ENCODE measurements around the gene MGAT5B. TPM values are rescaled to one million over a fixed set of nuclear protein-coding genes. Genes with fewer than 3 reads are reported as not detected.

The MGAT5B gene
- total and polyA plus RNA-seq, 10 of the 15 experiments (the other 5 are each of a cell fraction or from before 2014, with no cell fraction given) = 0.13 TPM; not detected in 9

DNA sequence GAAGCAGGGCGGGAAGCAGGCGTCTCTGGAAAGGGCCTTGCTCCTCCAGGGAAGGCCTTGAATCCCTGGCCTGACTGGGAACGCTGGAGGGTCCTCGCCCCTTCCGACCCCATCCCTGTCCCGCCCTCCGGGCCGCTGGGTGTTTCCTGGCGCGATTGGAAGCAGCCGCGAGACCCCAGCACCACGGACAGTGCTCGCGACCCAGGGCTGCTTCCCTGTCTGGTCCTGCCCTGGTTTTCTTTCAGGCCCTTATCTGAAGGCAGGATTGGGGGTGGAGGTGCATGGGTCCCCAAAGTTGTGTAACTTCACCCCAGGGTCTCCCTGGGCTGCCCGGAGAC lies 2.1 kb downstream of the MGAT5B start:
- intact Hi-C loops (cut with micrococcal nuclease; ENCODE audit: unreplicated experiment) (no loop called here), in situ Hi-C loops (cut with MboI) (no loop called here)
- H3K4me3 ChIP-seq = no peak overlapping the region
- RAD21 ChIA-PET (ENCODE audit: unreplicated experiment) = no interaction called here
- CTCF ChIA-PET = interaction anchor here (1.0 to 3.7 kb wide), 4 partner anchors 10 to 196 kb away, joined by 3 to 16 read pairs (median 4); no protein-coding TSS in a partner anchor
- no peaks in the 10 kb centered on the region for H4K20me1 ChIP-seq (ENCODE audit: control insufficient read depth, insufficient read depth)
- BruUV-seq (replicated peaks) = no TSS peak
- no peak for TF ChIP-seq EGR1 (IDR thresholded peaks at IDR 0.05; ENCODE audit: borderline replicate concordance in 1 of 2, low read depth in 2 of 2, low read length in 2 of 2)
- TF ChIP-seq SIX5 (IDR thresholded peaks at IDR 0.05; ENCODE audit: low read depth, low read length, severe bottlenecking) = no peak
- TF ChIP-seq, protein P1, sequence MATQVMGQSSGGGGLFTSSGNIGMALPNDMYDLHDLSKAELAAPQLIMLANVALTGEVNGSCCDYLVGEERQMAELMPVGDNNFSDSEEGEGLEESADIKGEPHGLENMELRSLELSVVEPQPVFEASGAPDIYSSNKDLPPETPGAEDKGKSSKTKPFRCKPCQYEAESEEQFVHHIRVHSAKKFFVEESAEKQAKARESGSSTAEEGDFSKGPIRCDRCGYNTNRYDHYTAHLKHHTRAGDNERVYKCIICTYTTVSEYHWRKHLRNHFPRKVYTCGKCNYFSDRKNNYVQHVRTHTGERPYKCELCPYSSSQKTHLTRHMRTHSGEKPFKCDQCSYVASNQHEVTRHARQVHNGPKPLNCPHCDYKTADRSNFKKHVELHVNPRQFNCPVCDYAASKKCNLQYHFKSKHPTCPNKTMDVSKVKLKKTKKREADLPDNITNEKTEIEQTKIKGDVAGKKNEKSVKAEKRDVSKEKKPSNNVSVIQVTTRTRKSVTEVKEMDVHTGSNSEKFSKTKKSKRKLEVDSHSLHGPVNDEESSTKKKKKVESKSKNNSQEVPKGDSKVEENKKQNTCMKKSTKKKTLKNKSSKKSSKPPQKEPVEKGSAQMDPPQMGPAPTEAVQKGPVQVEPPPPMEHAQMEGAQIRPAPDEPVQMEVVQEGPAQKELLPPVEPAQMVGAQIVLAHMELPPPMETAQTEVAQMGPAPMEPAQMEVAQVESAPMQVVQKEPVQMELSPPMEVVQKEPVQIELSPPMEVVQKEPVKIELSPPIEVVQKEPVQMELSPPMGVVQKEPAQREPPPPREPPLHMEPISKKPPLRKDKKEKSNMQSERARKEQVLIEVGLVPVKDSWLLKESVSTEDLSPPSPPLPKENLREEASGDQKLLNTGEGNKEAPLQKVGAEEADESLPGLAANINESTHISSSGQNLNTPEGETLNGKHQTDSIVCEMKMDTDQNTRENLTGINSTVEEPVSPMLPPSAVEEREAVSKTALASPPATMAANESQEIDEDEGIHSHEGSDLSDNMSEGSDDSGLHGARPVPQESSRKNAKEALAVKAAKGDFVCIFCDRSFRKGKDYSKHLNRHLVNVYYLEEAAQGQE (IDR thresholded peaks at IDR 0.05; ENCODE audit: low read depth, low read length) = peak; percentile 76
- POLR2A ChIA-PET = no interaction called here
- no peaks in the 10 kb centered on the region; the same call in 1 of the 2 replicates for H3K4me1 ChIP-seq (ENCODE audit: control insufficient read depth, insufficient read depth, low read length)
- H3K9me3 ChIP-seq (replicated peaks; ENCODE audit: control insufficient read depth, insufficient read depth, low read length) = peaks cover 3% of the 10 kb centered on the region; the same call in 1 of the 3 replicates
- H3K9ac ChIP-seq (ENCODE audit: control insufficient read depth, insufficient read depth, low read length) = no peak overlapping the region
- FAIRE-seq (no peak), ATAC-seq (no peak), DNase-seq (ENCODE audit: low read depth, low spot score) (no peak)
- H3K27ac ChIP-seq (ENCODE audit: control insufficient read depth, insufficient read depth) = no peak overlapping the region
- H3K27me3 ChIP-seq (replicated peaks in 1 of 2; ENCODE audit: control insufficient read depth in 2 of 2, insufficient read depth in 2 of 2, low read length in 1 of 2) = peaks cover 0 to 5% of the 10 kb centered on the region in 2 experiments; a peak in 3 of 4 replicates
- SMC1A ChIA-PET (ENCODE audit: uncharacterized antibody, unreplicated experiment) = no interaction called here
- H3K79me2 ChIP-seq (ENCODE audit: control insufficient read depth, insufficient read depth, low read length) = no peaks in the 10 kb centered on the region
- no peak overlapping the region for H2AFZ ChIP-seq (ENCODE audit: control insufficient read depth, low read depth, low read length)
- 36% methylated on average over 16 of the region's 16 CpGs for WGBS (ENCODE audit: insufficient coverage, insufficient replicate concordance, low lambda C conversion rate, missing lambda C conversion rate)
- no peaks in the 10 kb centered on the region for H3K36me3 ChIP-seq (ENCODE audit: control insufficient read depth in 2 of 2, insufficient read depth in 2 of 2, low read length in 1 of 2)
- H3K4me2 ChIP-seq (ENCODE audit: control insufficient read depth, insufficient read depth) = no peak overlapping the region
